Upper lobe of left lung (tissue), 4 donors: ENCODE measurements around the gene GNMT.
"Not testable (repeated sequence)": the region's sequence is repeated elsewhere in the genome, so short reads cannot be mapped to it uniquely, and the experiment has no call there.

ENCODE experiments used
- CTCF ChIP-seq, 6 experiments: fragments of 450-650 bp in 4 of 6; fragments of 200-600 bp in 2 of 6; sonication (generic) in 2 of 6; IDR thresholded peaks; one replicate each; pipeline ENCODE4 v1.5.1; 2016 to 2019; ENCODE audit warnings: antibody characterized with exemption in 6 of 6
- POLR2A ChIP-seq, 4 donors: fragments of 450-650 bp; IDR thresholded peaks; one replicate each; pipeline ENCODE4 v1.5.1; 2016 to 2017; ENCODE audit warnings: antibody characterized with exemption in 4 of 4, mild to moderate bottlenecking in 2 of 4

GRCh38 chr6:42998205-42998604, 37.7 kb downstream of the GNMT start:
- not testable (repeated sequence) for TF ChIP-seq POLR2A, CTCF (IDR thresholded peaks at IDR 0.05)
